NCI-H1694 (cell line): Measurements from ENCODE around the gene NRP1.
A peak's percentile ranks its signal among the peaks of the same experiment; 100 is the strongest.
"Not testable (repeated sequence)": the region's sequence is repeated elsewhere in the genome, so short reads cannot be mapped to it uniquely, and the experiment has no call there.

Experiments used
- DNase-seq: peaks from one replicate; lab custom pipeline; 2025; lab: John Stamatoyannopoulos, UW

NRP1 gene

GRCh38 chr10:33321516-33321915, 13.0 kb downstream of the NRP1 start:
- no peak for DNase-seq

GRCh38 chr10:33320288-33320687, 14.2 kb downstream of the NRP1 start:
- DNase-seq: no peak

GRCh38 chr10:33315891-33316290, 18.6 kb downstream of the NRP1 start:
- DNase-seq: no peak

- DNase-seq: peak; percentile 67
Observed at GRCh38 chr10:33314811-33315561, 19.5 kb downstream of the NRP1 start.

GRCh38 chr10:33311640-33312039, 22.8 kb downstream of the NRP1 start:
- no peak for DNase-seq

- DNase-seq: no peak
Observed at GRCh38 chr10:33310853-33311252, 23.6 kb downstream of the NRP1 start.

GRCh38 chr10:33309406-33309805, 25.1 kb downstream of the NRP1 start:
- DNase-seq: no peak

GRCh38 chr10:33307835-33308234, 26.6 kb downstream of the NRP1 start:
- no peak for DNase-seq

GRCh38 chr10:33306701-33307519, 27.6 kb downstream of the NRP1 start:
- no peak for DNase-seq

- no peak for DNase-seq
Observed at GRCh38 chr10:33306126-33306525, 28.3 kb downstream of the NRP1 start.

- no peak for DNase-seq
Observed at GRCh38 chr10:33304423-33305225, 29.8 kb downstream of the NRP1 start.

- no peak for DNase-seq
Observed at GRCh38 chr10:33303988-33304387, 30.5 kb downstream of the NRP1 start.

GRCh38 chr10:33302208-33302829, 32.1 kb downstream of the NRP1 start:
- no peak for DNase-seq

GRCh38 chr10:33301097-33301789, 33.2 kb downstream of the NRP1 start:
- DNase-seq: no peak

GRCh38 chr10:33300544-33300943, 33.9 kb downstream of the NRP1 start:
- not testable (repeated sequence) for DNase-seq

- no peak for DNase-seq
Observed at GRCh38 chr10:33298893-33299292, 35.6 kb downstream of the NRP1 start.

- DNase-seq: no peak
Observed at GRCh38 chr10:33298110-33298509, 36.4 kb downstream of the NRP1 start.

GRCh38 chr10:33295851-33296250, 38.6 kb downstream of the NRP1 start:
- no peak for DNase-seq

GRCh38 chr10:33293531-33294170, 40.8 kb downstream of the NRP1 start:
- DNase-seq: no peak

- DNase-seq: no peak
Observed at GRCh38 chr10:33293076-33293475, 41.4 kb downstream of the NRP1 start.

GRCh38 chr10:33291053-33291592, 43.3 kb downstream of the NRP1 start:
- no peak for DNase-seq
